Stimulated activated memory B cell treated with anti-CD40 and anti-IgM and Interleukin-4, amounts not matched to agents 10 μg/mL and 1 μg/mL and 100 μg/mL, for 72 hours (primary cell): ENCODE results near the gene ERICH4.
A peak's percentile ranks its signal among the peaks of the same experiment; 100 is the strongest.
"Not testable (repeated sequence)": the region's sequence is repeated elsewhere in the genome, so short reads cannot be mapped to it uniquely, and the experiment has no call there.

Experiments
- ATAC-seq: fragments of 150-1000 bp; cut with Tn5 transposase; 2 replicates; pipeline ENCODE4 v1.10.0; 2021
- H3K27ac Mint-ChIP-seq: one replicate; pipeline ENCODE4 v1.8.0; 2022; ENCODE audit warnings: mild to moderate bottlenecking, mixed read lengths
- H3K27me3 Mint-ChIP-seq: one replicate; pipeline ENCODE4 v1.8.0; 2022; ENCODE audit warnings: mixed read lengths
- H3K36me3 Mint-ChIP-seq: one replicate; pipeline ENCODE4 v1.8.0; 2022; ENCODE audit warnings: mixed read lengths
- H3K4me1 Mint-ChIP-seq: one replicate; pipeline ENCODE4 v1.8.0; 2022; ENCODE audit warnings: mixed read lengths
- H3K4me3 Mint-ChIP-seq: one replicate; pipeline ENCODE4 v1.8.0; 2022; ENCODE audit warnings: mild to moderate bottlenecking, moderate library complexity, mixed read lengths
- H3K9me3 Mint-ChIP-seq: one replicate; pipeline ENCODE4 v1.8.0; 2022; ENCODE audit warnings: mixed read lengths

ERICH4 gene, protein sequence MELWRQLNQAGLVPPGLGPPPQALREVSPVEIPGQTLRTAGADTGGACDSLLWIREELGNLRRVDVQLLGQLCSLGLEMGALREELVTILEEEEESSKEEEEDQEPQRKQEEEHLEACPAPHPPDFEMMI

DNA sequence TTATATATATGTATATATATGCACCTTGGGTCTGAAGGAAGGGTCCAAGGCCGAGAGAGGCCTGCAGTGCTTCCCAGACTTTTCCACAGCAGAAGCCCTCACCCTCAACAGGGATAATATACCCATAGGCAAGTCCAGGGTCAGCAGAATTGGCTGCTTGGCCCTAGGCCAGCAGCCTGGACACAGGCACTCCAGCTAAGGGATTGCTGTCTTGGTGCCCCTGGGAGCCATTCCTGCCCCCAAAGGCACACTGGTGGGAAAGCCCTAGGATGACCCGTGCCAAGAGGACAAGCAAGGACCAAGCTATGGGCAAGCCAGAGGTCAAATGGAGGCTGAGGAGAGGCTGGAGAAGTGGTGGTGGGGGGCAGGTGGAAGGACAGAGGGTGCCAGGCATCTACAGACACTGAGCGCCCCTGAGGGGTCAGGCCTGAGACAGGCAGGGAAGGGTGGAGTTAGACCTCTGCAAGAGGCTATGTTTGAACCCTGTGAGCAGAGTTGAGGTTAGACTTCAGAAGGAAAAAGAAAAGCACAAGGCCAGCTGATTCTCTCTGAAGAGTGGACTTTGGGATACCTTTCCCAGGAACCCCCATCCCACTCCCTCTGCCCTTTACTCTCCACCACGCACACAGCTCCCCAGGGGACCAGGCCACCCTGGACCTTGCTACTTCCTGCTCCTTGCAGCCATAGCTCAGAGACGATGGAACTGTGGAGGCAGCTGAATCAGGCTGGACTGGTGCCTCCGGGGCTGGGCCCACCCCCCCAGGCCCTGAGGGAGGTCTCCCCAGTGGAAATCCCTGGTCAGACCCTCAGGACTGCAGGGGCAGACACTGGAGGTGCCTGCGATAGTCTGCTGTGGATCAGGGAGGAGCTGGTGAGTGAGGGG is at the start of gene ERICH4:
TSS of gene ERICH4 (plus strand) at position 684 of the 883 bp plus-strand sequence. CDS start at position 698, 14 bp downstream.
- Mint-ChIP-seq H3K9me3 (no peaks in the 10 kb centered on the region), H3K4me3 (no peak within 1 kb of the TSS), H3K4me1 (peaks cover 15% of the 10 kb centered on the region), H3K27me3 (no peaks in the 10 kb centered on the region), H3K36me3 (peaks cover 2% of the 10 kb centered on the region), H3K27ac (peak within 1 kb of the TSS; percentile 1)
- ATAC-seq = no peak

DNA sequence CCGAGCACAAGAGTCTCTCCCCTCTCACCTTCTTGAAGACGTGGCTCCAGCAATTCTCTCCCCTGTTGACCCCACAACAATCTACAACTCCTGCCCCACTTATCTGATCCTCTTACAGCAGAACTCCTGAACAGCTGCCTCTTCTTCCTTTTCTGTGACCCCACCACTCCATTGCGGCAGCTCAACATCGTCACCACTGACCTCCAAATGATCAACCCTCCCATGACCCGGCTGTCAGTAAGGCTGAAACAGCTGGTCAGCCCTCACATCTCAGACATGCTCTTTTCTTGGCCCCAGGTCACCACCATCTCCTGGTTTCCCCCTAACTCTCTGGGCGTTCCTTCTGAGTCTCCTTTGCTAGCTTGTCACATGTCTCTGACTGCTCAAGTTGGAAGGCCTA is 47.6 kb upstream of the ERICH4 start:
- no peaks in the 10 kb centered on the region for H3K9me3 Mint-ChIP-seq
- H3K4me1 Mint-ChIP-seq = peaks cover 44% of the 10 kb centered on the region
- no peak for ATAC-seq
- peak overlapping the region; percentile 99 for H3K27ac Mint-ChIP-seq
- no peaks in the 10 kb centered on the region for H3K27me3 Mint-ChIP-seq
- H3K4me3 Mint-ChIP-seq = peak overlapping the region; percentile 4
- peaks cover 26% of the 10 kb centered on the region for H3K36me3 Mint-ChIP-seq

DNA sequence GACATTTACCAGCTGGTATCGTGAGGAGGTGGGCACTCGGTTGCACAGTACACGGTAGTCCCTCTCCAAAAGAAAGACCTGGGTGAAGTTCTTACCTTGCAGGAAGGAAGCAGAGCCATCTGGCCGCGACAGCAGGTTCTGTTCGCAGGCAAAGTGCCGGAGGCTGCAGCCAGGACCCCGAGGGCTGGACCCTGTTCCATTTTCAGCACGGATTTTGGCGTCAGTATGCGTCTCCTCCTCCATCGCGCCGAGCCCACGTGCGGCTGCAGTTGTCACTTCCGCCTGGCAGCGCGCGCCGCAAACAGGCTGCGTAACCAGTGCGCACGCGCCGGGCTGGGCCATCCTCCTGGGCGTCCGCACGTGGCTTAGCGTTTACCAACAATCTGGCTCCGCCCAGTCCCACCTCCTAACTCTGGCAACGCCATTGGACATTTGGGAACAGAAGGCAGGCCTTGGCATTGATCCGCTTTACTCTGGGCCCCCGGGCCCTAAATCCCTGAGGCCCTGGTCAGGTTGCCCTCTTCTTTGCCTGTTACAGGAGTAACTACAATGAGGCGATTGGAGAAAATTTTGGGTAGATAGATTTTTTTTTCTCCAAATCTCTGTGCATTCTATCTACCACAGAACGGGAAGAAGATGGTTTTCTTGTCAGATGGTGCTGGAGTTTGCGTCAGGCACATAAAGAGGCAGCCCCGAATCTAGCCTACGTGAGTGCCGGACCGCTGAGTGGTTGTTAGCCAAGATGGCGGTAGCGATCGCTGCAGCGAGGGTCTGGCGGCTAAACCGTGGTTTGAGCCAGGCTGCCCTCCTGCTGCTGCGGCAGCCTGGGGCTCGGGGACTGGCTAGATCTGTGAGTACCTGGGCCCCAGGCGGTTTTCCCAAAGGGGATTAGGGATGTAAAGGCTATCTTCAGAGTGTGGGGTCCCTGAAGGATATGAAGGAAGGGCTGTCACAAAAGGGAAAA is 45.6 kb upstream of the ERICH4 start, which contains the start of the genes BCKDHA and EXOSC5:
TSS of gene BCKDHA (plus strand) at position 733 of the 964 bp plus-strand sequence. CDS start at position 743, 10 bp downstream.
TSS of gene EXOSC5 (minus strand) at position 274 of the 964 bp plus-strand sequence. CDS start at position 243, 31 bp downstream.
- ATAC-seq = peak; percentile 100
- Mint-ChIP-seq H3K36me3 (peaks cover 17% of the 10 kb centered on the region), H3K4me3 (peak within 1 kb of the TSS; percentile 99), H3K27ac (peak within 1 kb of the TSS; percentile 99), H3K4me1 (peaks cover 55% of the 10 kb centered on the region), H3K9me3 (no peaks in the 10 kb centered on the region), H3K27me3 (no peaks in the 10 kb centered on the region)

DNA sequence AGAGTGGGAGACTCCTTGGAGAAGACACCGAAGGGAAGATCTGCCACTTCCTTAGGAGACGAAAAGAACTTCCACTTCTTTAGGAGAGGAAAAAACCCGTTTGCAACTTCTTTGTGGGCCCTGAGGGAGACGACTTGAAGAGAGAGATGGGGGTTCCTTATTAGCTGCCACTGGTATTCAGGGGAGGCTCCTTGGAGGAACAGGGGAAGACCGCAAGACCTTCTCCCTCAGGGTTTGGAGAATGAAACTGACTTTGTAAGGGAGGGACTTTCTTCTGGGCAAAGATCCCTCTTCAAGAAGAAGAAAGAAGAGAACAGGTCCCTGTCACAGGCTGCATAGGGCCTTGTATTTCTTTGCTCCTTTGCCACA is 44.9 kb upstream of the ERICH4 start:
- H3K27me3 Mint-ChIP-seq = no peaks in the 10 kb centered on the region
- ATAC-seq = no peak
- peak overlapping the region; percentile 99 for H3K4me3 Mint-ChIP-seq
- peaks cover 58% of the 10 kb centered on the region for H3K4me1 Mint-ChIP-seq
- H3K9me3 Mint-ChIP-seq = no peaks in the 10 kb centered on the region
- H3K27ac Mint-ChIP-seq = peak overlapping the region; percentile 99
- peaks cover 15% of the 10 kb centered on the region for H3K36me3 Mint-ChIP-seq

DNA sequence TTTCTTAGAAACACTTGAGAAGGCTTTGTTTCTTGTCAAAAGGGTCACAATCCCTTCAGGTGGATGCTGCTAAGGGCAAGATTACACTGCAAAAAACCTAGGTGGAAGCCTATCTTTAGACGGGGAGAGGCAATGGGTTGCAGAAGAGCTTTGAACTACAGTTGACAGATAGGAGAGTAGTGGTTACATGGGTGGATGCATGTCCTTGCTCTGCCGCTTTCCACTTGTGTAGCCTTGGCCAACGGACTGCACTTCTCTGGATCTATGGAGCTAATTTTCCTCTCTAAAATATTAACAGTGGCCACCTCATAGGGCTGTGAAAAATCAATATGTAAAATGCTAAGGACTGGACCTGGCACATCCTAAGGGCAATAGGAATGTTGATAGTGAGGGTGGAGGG is 44.4 kb upstream of the ERICH4 start:
- H3K36me3 Mint-ChIP-seq = peaks cover 16% of the 10 kb centered on the region
- H3K27ac Mint-ChIP-seq = peak overlapping the region; percentile 99
- ATAC-seq = no peak
- H3K4me3 Mint-ChIP-seq = peak overlapping the region; percentile 99
- H3K27me3 Mint-ChIP-seq = no peaks in the 10 kb centered on the region
- H3K4me1 Mint-ChIP-seq = peaks cover 64% of the 10 kb centered on the region
- no peaks in the 10 kb centered on the region for H3K9me3 Mint-ChIP-seq

DNA sequence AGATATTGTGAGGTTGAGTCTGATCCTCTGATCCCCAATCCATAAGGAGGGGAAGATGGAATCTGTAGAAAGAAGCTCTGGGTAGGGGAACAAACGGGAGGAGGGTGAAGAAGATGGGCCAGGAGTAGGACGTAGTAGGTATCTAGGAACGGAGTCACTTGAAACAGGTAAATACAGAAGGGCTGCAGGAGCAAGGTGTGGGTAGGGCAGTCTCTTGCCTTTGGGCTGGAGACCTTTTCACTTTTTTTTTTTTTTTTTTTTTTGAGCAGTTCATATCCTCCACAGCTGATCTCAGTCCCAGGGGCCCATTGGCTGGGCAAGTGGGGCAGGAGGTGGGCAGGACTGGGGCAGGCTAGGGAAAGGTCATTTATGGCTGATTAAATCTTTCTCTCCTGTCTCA is 43.9 kb upstream of the ERICH4 start:
- H3K27me3 Mint-ChIP-seq = no peaks in the 10 kb centered on the region
- peak overlapping the region; percentile 99 for H3K27ac Mint-ChIP-seq
- no peak for ATAC-seq
- H3K4me3 Mint-ChIP-seq = peak overlapping the region; percentile 99
- no peaks in the 10 kb centered on the region for H3K9me3 Mint-ChIP-seq
- peaks cover 16% of the 10 kb centered on the region for H3K36me3 Mint-ChIP-seq
- H3K4me1 Mint-ChIP-seq = peaks cover 68% of the 10 kb centered on the region

DNA sequence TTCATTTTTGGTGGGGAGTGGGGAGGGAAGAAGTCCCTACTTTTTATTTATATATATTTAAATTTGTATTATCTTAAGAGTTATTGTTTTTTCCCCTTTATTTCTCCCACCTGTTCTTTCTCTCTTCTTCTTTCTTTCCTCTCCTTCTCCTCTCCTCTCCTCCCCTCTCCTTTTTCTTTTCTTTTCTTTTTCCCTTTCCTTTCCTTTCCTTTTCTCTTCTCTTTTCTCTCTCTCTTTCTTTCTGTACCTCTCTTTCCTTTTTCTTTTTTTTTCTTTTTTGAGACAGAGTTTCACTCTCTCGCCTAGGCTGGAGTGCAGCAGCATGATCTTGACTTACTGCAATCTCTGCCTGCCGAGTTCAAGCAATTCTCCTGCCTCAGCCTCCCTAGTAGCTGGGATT is 43.4 kb upstream of the ERICH4 start:
- ATAC-seq = no peak
- peak overlapping the region; percentile 21 for H3K4me3 Mint-ChIP-seq
- H3K4me1 Mint-ChIP-seq = peaks cover 68% of the 10 kb centered on the region
- H3K36me3 Mint-ChIP-seq = peaks cover 16% of the 10 kb centered on the region
- H3K27ac Mint-ChIP-seq = peak overlapping the region; percentile 99
- no peaks in the 10 kb centered on the region for H3K27me3 Mint-ChIP-seq
- H3K9me3 Mint-ChIP-seq = no peaks in the 10 kb centered on the region

DNA sequence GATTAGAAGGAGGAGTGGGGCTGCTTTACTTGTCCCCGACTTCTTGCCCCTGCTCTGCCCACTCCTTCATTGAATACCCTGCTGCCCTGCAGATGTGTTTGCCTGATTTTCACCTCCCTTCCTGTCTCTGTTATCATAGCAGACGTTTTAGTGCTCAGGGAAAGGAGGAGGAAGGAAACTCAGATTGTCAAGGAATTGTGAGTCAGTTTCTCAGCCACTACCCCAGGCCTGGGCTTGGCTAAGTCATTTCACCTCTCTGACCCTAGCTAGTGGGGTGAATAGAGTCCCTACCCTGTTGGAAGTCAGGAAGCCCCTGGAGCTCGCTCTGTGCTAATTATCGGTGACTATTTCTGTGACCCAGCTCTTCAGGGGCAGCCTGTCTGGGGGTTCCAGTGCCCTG is 41.5 kb upstream of the ERICH4 start:
- Mint-ChIP-seq H3K36me3 (peaks cover 11% of the 10 kb centered on the region), H3K4me1 (peaks cover 57% of the 10 kb centered on the region), H3K9me3 (no peaks in the 10 kb centered on the region), H3K4me3 (no peak overlapping the region), H3K27me3 (no peaks in the 10 kb centered on the region), H3K27ac (no peak overlapping the region)
- no peak for ATAC-seq

DNA sequence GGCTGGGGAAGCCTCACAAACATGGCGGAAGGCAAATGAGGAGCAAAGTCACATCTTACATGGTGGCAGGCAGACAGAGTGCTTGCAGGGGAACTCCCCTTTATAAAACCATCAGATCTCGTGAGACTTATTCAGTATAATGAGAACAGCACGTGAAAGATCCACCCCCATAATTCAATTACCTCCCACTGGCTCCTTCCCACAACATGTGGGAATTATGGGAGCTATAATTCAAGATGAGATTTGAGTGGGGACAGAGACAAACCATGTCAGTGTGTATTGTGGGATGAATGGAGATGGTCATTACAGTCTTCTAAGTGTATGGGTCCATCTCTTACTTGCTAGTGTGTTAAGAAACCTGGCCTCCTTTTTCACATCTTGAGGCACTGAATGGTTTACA is 40.9 kb upstream of the ERICH4 start:
- no peak for ATAC-seq
- Mint-ChIP-seq H3K27me3 (no peaks in the 10 kb centered on the region), H3K27ac (no peak overlapping the region), H3K36me3 (peaks cover 14% of the 10 kb centered on the region), H3K4me1 (peaks cover 54% of the 10 kb centered on the region), H3K4me3 (no peak overlapping the region), H3K9me3 (no peaks in the 10 kb centered on the region)

DNA sequence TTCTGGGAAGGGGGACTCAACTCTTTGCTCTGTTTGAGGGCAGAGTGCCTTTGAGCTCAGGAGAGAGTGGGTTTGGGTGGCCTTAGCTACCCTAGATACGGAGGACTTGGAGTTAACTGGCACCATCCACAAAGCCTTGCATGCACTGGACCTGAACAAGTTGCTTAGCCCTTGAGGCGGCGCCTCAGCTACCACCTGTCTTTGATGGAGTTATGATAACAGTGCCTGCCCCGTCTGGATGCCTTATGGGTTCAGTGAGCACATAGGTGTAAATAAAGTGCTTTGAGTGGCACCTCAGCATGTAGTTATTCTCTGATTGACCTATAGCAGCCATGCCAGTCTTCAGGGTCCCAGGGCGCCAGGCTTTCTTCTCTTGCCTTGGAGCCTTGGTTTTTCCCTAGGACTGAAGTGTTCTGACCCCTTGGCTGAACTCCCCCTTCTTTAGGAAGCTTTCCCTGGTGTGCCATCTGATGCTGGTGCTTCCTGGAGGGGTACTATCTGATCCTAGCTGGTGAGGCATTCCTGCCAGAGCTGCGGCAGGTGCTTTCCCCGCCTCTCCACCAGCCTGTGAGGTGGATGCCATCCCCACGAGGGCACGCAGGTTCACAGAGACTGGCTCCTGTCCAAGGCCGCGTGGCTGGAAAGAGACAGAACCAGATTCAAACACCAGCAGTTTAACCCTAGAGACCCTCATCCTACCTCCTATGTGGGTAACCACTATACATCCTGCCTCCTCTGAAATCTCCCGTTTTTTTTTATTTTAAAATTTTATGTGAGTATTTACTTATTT is 39.6 kb upstream of the ERICH4 start:
- H3K27ac Mint-ChIP-seq = peak overlapping the region; percentile 62

DNA sequence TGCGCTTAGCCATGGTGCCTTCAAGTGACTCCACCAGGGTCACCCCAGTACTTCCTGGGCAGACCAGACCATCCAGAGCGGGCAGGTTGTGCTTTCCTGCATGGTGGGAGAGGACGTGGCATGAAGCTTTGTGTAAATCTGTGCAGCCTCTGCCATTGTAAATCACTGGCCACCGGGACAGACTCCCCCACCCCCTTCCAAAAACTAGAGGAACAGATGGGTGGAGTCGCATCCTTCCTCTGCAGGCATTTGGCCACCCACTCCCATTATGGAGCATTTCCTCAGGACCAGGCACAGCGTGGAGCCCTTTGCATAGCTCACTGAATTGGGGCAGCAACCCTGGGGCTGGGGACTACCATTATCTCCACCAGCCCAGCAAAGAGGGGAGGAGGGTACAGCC is 37.2 kb upstream of the ERICH4 start:
- Mint-ChIP-seq H3K36me3 (peaks cover 16% of the 10 kb centered on the region), H3K27me3 (no peaks in the 10 kb centered on the region), H3K9me3 (no peaks in the 10 kb centered on the region), H3K4me3 (no peak overlapping the region), H3K4me1 (peaks cover 37% of the 10 kb centered on the region), H3K27ac (no peak overlapping the region)
- no peak for ATAC-seq

More for the DNA sequence above, 39.6 kb upstream of the ERICH4 start:
- Mint-ChIP-seq H3K27me3 (no peaks in the 10 kb centered on the region), H3K36me3 (peaks cover 16% of the 10 kb centered on the region), H3K4me1 (peaks cover 44% of the 10 kb centered on the region), H3K4me3 (no peak overlapping the region), H3K9me3 (no peaks in the 10 kb centered on the region)
- ATAC-seq = no peak

DNA sequence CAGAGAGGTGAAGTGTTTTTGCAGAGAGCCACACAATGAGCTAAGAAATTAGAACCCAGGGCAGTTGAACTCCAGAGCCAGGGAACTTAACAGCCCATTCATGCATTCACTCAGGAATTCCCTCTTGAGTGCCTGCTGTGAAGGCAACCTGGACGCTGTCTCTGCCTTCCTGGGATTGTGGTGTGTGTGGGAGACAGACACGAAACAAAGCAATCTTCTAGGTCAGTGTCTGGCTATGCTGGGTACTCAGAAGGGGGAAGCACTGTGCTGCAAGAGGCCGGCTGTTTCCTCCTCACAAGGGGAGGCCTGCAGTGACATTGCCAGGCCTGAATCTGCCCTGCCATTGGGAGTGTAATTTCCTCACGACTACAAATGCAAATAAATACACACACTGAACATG is 35.7 kb upstream of the ERICH4 start:
- peaks cover 26% of the 10 kb centered on the region for H3K4me1 Mint-ChIP-seq
- H3K9me3 Mint-ChIP-seq = no peaks in the 10 kb centered on the region
- H3K27me3 Mint-ChIP-seq = no peaks in the 10 kb centered on the region
- H3K27ac Mint-ChIP-seq = no peak overlapping the region
- no peak overlapping the region for H3K4me3 Mint-ChIP-seq
- no peak for ATAC-seq
- H3K36me3 Mint-ChIP-seq = peaks cover 15% of the 10 kb centered on the region

DNA sequence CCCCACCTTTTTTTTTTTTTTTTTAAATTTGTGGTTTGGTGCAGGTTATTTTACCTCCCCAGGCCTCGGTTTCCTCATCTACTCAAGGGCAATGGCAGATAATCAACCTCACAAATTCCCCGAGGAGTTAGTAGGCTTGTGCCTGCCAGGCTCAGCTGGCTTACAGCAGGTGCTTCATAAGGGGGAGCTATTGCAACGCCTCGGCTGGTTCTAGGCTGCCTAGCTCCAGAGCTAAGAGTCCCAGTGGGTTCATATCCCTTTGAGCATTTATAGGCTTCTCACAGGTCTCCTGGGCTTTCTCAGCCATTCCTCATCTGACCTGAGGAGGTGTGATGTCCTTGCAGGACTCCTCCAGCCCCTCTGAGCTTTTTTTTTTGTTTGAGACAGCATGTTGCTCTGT is 34.7 kb upstream of the ERICH4 start:
- Mint-ChIP-seq H3K27ac (no peak overlapping the region), H3K4me1 (peaks cover 21% of the 10 kb centered on the region), H3K4me3 (no peak overlapping the region), H3K27me3 (no peaks in the 10 kb centered on the region), H3K36me3 (peaks cover 17% of the 10 kb centered on the region), H3K9me3 (no peaks in the 10 kb centered on the region)
- ATAC-seq = no peak

DNA sequence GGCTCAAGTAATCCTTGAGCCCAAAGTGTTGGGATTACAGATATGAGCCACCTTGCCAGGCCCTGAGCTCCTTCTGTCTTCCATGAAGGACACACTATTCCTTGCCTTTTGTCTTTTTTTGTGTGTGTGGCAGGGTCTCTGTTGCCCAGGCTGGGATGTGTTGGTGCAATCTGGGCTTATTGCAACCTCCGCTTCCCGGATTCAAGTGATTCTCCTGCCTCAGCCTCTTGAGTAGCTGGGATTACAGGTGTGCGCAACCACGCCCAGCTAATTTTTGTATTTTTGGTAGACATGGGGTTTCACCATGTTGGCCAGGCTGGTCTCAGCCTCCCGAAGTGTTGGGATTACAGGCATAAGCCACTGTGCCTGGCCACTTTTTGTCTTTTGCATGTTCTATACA is 34.1 kb upstream of the ERICH4 start:
- H3K9me3 Mint-ChIP-seq, H3K4me3 Mint-ChIP-seq, H3K27ac Mint-ChIP-seq, ATAC-seq, H3K27me3 Mint-ChIP-seq: not testable (repeated sequence)
- Mint-ChIP-seq H3K4me1 (peaks cover 20% of the 10 kb centered on the region), H3K36me3 (peaks cover 23% of the 10 kb centered on the region)
